PC-9 (cell line): ENCODE measurements around the gene SYT8.

Experiments
- CTCF ChIP-seq: fragments of 200-600 bp; sonication (generic); conservative IDR thresholded peaks from 2 replicates; pipeline ENCODE4 v1.6.1; 2017; ENCODE audit warnings: mixed run types, antibody characterized with exemption, mild to moderate bottlenecking, moderate library complexity
- EZH2 ChIP-seq: fragments of 200-600 bp; sonication (generic); IDR thresholded peaks from 2 replicates; pipeline ENCODE4 v1.8.0; 2017; ENCODE audit warnings: antibody characterized with exemption, low read depth

- TF ChIP-seq CTCF (no peak), EZH2 (no peak)
Observed at GRCh38 chr11:1872267-1872985, 37.6 kb downstream of the SYT8 start.
